A549 (cell line): Measurements from ENCODE around the gene THAP7. TPM values are rescaled to one million over a fixed set of nuclear protein-coding genes. Genes with fewer than 3 reads are reported as not detected.
A peak's percentile ranks its signal among the peaks of the same experiment; 100 is the strongest.
"Not testable (repeated sequence)": the region's sequence is repeated elsewhere in the genome, so short reads cannot be mapped to it uniquely, and the experiment has no call there.

Experiments used
- ATAC-seq, 2 experiments: fragments of 200-7000 bp in 1 of 2; fragments of >200 bp in 1 of 2; cut with Nextera tagmentation in 1 of 2; cut with Tn5 transposase in 1 of 2; 3 replicates each; pipeline versions ENCODE4 v1.8.0 to v1.9.1; 2018 to 2020; ENCODE audit warnings: mild to moderate bottlenecking in 1 of 2, moderate library complexity in 1 of 2
- CTCF ChIA-PET: fragments of 300-600 bp; sonication (Branson Sonifier 250); formaldehyde crosslinking; extraction: SDS; loops from one replicate; lab custom pipeline; 2021; ENCODE audit warnings: antibody characterized with exemption, inconsistent platforms; lab: Yijun Ruan, JAX
- POLR2A ChIA-PET: fragments of 350-600 bp; formaldehyde crosslinking; extraction: SDS; loops from one replicate; lab custom pipeline; 2021; ENCODE audit warnings: antibody characterized with exemption, inconsistent platforms; lab: Yijun Ruan, JAX
- DNase-seq, 2 experiments: peaks; one replicate each; pipeline versions ENCODE4 v3.0.0 to v3.0.0-alpha.2; 2011 to 2016; ENCODE audit warnings: low read depth in 1 of 2, low spot score in 1 of 2
- FAIRE-seq: peaks from 2 replicates; lab custom pipeline; 2011; peaks lifted over from hg19 to GRCh38; lab: Jason Lieb, UNC
- H3K27ac ChIP-seq, 2 experiments: fragments of >200 bp; sonication (Bioruptor Twin); formaldehyde crosslinking; 3 replicates each; pipeline ENCODE4 v1.5.1; 2016 to 2017
- H3K4me1 ChIP-seq: fragments of >200 bp; sonication (Bioruptor Twin); formaldehyde crosslinking; 3 replicates; pipeline ENCODE4 v1.6.1; 2016
- H3K4me2 ChIP-seq: fragments of >200 bp; sonication (Bioruptor Twin); formaldehyde crosslinking; 3 replicates; pipeline ENCODE4 v1.6.1; 2016
- H3K4me3 ChIP-seq: fragments of >200 bp; sonication (Bioruptor Twin); formaldehyde crosslinking; 3 replicates; pipeline ENCODE4 v1.5.1; 2016
- H3K9me3 ChIP-seq: fragments of >200 bp; sonication (Bioruptor Twin); formaldehyde crosslinking; 3 replicates; pipeline ENCODE4 v1.6.1; 2016
- CHD2 ChIP-seq: fragments of 150-350 bp; IDR thresholded peaks from 2 replicates; pipeline ENCODE4 v1.6.1; 2014; ENCODE audit warnings: low read length; ENCODE audit not compliant: partially characterized antibody
- EHF ChIP-seq: fragments of 250-450 bp; sonication (Bioruptor Pico); IDR thresholded peaks from 2 replicates; pipeline ENCODE4 v1.5.0; 2020; ENCODE audit warnings: mild to moderate bottlenecking
- EHMT2 ChIP-seq: fragments of 200-600 bp; sonication (generic); IDR thresholded peaks from 2 replicates; pipeline ENCODE4 v1.6.1; 2016; ENCODE audit warnings: antibody characterized with exemption, low read depth, mild to moderate bottlenecking, moderate library complexity
- FOSL2 ChIP-seq, 2 experiments: fragments of 450-650 bp in 1 of 2; fragments of >200 bp in 1 of 2; sonication (Bioruptor Twin) in 1 of 2; formaldehyde crosslinking; IDR thresholded peaks; 2 replicates each; pipeline versions ENCODE4 v1.5.0 to v1.6.1; 2016 to 2020; ENCODE audit warnings: mild to moderate bottlenecking in 1 of 2, moderate library complexity in 1 of 2
- FOXS1 ChIP-seq: fragments of 250-450 bp; sonication (Bioruptor Pico); IDR thresholded peaks from 2 replicates; pipeline ENCODE4 v1.5.0; 2020; ENCODE audit warnings: mild to moderate bottlenecking, moderate library complexity
- HOXA7 ChIP-seq: fragments of 250-450 bp; sonication (Bioruptor Pico); IDR thresholded peaks from 2 replicates; pipeline ENCODE4 v1.5.0; 2020; ENCODE audit warnings: mild to moderate bottlenecking, moderate library complexity
- HOXB5 ChIP-seq: fragments of 250-450 bp; sonication (Bioruptor Pico); IDR thresholded peaks from 2 replicates; pipeline ENCODE4 v1.5.0; 2020; ENCODE audit warnings: mild to moderate bottlenecking, moderate library complexity
- JUNB ChIP-seq: fragments of >200 bp; sonication (Bioruptor Twin); formaldehyde crosslinking; IDR thresholded peaks from 2 replicates; pipeline ENCODE4 v1.6.1; 2016
- KDM1A ChIP-seq: fragments of 200-600 bp; sonication (generic); IDR thresholded peaks from 2 replicates; pipeline ENCODE4 v1.6.1; 2016; ENCODE audit warnings: low read depth, mild to moderate bottlenecking
- KDM5A ChIP-seq: fragments of 200-600 bp; sonication (generic); IDR thresholded peaks from 2 replicates; pipeline ENCODE4 v1.6.1; 2016; ENCODE audit warnings: antibody characterized with exemption, mild to moderate bottlenecking
- MAFK ChIP-seq: fragments of 450-650 bp; IDR thresholded peaks from 2 replicates; pipeline ENCODE4 v1.6.1; 2014; ENCODE audit not compliant: partially characterized antibody
- MYC ChIP-seq: IDR thresholded peaks from 2 replicates; pipeline ENCODE4 v1.6.1; 2012; ENCODE audit warnings: mild to moderate bottlenecking, inconsistent platforms, low read length, improper control_type of control experiment, borderline replicate concordance
- NR3C1 ChIP-seq: fragments of >200 bp; sonication (Bioruptor Twin); formaldehyde crosslinking; IDR thresholded peaks from 3 replicates; pipeline ENCODE4 v1.6.1; 2017
- POLR2A ChIP-seq: IDR thresholded peaks from 2 replicates; pipeline ENCODE4 v1.6.1; 2012; ENCODE audit warnings: mild to moderate bottlenecking, low read length
- RARB ChIP-seq: fragments of 250-450 bp; sonication (Bioruptor Pico); IDR thresholded peaks from 2 replicates; pipeline ENCODE4 v1.8.0; 2021; ENCODE audit warnings: mild to moderate bottlenecking, moderate library complexity
- RFX5 ChIP-seq: fragments of 450-650 bp; IDR thresholded peaks from 2 replicates; pipeline ENCODE4 v1.7.1; 2014; ENCODE audit warnings: antibody characterized with exemption, mild to moderate bottlenecking, moderate library complexity
- RNF2 ChIP-seq: fragments of 200-600 bp; sonication (generic); IDR thresholded peaks from 2 replicates; pipeline ENCODE4 v1.6.1; 2016; ENCODE audit warnings: low read depth, mild to moderate bottlenecking, antibody characterized with exemption, moderate library complexity, borderline replicate concordance
- ZNF302 ChIP-seq: fragments of 250-450 bp; sonication (Bioruptor Pico); IDR thresholded peaks from 2 replicates; pipeline ENCODE4 v1.9.0; 2021; ENCODE audit warnings: inconsistent platforms, mild to moderate bottlenecking, moderate library complexity
- WGBS: methylation state at CpG from one replicate; pipeline ENCODE4 v1.1.6; 2017; ENCODE audit errors: missing lambda C conversion rate; 5-methylcytosine and 5-hydroxymethylcytosine counted together
- polyA plus RNA-seq, 4 experiments: library from polyadenylated mRNA; depleted of rRNA in 3 of 4; stranded (reverse); fragments of >200 nt; fragmentation: RNase III in 1 of 4; extraction: RNeasy Plus Mini Kit Qiagen cat#74134 plus additional on column Dnase treatment in 1 of 4; gene quantifications; 2 replicates in 3 of 4; 3 replicates in 1 of 4; pipeline ENCODE4 v1.2.3, GENCODE V29; 2011 to 2017
- TF ChIP-seq, protein P1 (sequence below): fragments of >200 bp; sonication (Bioruptor Twin); formaldehyde crosslinking; IDR thresholded peaks from 3 replicates; pipeline ENCODE4 v1.5.1; 2016

The THAP7 gene
- polyA plus RNA-seq, 2 of the 4 experiments (the other 2 are of a cell fraction) = 15.9 to 22.7 TPM

GRCh38 chr22:20974336-20974955 is 27.5 kb downstream of the THAP7 start:
- no peak for DNase-seq
- Histone ChIP-seq H3K9me3 (peaks cover 8% of the 10 kb centered on the region; the same call in 1 of the 3 replicates), H3K4me3 (no peak overlapping the region), H3K4me1 (no peaks in the 10 kb centered on the region), H3K4me2 (no peak overlapping the region), H3K27ac (no peak overlapping the region)
- ChIA-PET CTCF (interaction anchor here (1.0 to 3.6 kb wide), 4 partner anchors 10 to 89 kb away, joined by 3 to 24 read pairs (median 3); no protein-coding TSS in a partner anchor), POLR2A (interaction anchor here (1.7 kb wide), 1 partner anchor 8 kb away, joined by 8 read pairs; the partner anchor contains the start of gene LZTR1)
- FAIRE-seq = no peak
- no peak for ATAC-seq
- WGBS = 79% methylated on average over 15 of the region's 16 CpGs
- TF ChIP-seq KDM5A (no peak), ZNF302 (CRISPR knock-in tag) (no peak), CHD2 (no peak), HOXA7 (CRISPR knock-in tag) (no peak), EHF (CRISPR knock-in tag) (no peak), MYC (no peak), FOXS1 (CRISPR knock-in tag) (no peak), RARB (CRISPR knock-in tag) (no peak), FOSL2 (IDR thresholded peaks at IDR 0.05) (no peak), FOSL2 (CRISPR knock-in tag; IDR thresholded peaks at IDR 0.05) (no peak), KDM1A (no peak), POLR2A (no peak), HOXB5 (no peak), RNF2 (no peak)
- TF ChIP-seq, protein P1, sequence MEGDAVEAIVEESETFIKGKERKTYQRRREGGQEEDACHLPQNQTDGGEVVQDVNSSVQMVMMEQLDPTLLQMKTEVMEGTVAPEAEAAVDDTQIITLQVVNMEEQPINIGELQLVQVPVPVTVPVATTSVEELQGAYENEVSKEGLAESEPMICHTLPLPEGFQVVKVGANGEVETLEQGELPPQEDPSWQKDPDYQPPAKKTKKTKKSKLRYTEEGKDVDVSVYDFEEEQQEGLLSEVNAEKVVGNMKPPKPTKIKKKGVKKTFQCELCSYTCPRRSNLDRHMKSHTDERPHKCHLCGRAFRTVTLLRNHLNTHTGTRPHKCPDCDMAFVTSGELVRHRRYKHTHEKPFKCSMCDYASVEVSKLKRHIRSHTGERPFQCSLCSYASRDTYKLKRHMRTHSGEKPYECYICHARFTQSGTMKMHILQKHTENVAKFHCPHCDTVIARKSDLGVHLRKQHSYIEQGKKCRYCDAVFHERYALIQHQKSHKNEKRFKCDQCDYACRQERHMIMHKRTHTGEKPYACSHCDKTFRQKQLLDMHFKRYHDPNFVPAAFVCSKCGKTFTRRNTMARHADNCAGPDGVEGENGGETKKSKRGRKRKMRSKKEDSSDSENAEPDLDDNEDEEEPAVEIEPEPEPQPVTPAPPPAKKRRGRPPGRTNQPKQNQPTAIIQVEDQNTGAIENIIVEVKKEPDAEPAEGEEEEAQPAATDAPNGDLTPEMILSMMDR = no peak

- 87% methylated on average over 7 of the region's 21 CpGs for WGBS
- peak in 1 of 2 experiments; percentile 34; a peak in 2 of 6 replicates for ATAC-seq
- no peaks in the 10 kb centered on the region for H3K4me1 ChIP-seq
- POLR2A ChIA-PET = interaction anchor here (1.7 kb wide), 1 partner anchor 9 kb away, joined by 8 read pairs; the partner anchor contains the start of gene LZTR1
- no peak for DNase-seq
- no peak overlapping the region for H3K4me3 ChIP-seq
- no peak for FAIRE-seq
- H3K4me2 ChIP-seq = no peak overlapping the region
- TF ChIP-seq EHMT2 (no peak), ZNF302 (CRISPR knock-in tag) (no peak), MAFK (no peak), JUNB (no peak), KDM5A (no peak)
- TF ChIP-seq, all 56 proteins: peak for 0
- CTCF ChIA-PET = interaction anchor here (1.3 to 3.6 kb wide), 2 partner anchors 9 to 12 kb away, joined by 3 to 24 read pairs; no protein-coding TSS in a partner anchor
- Histone ChIP-seq H3K9me3 (peaks cover 8% of the 10 kb centered on the region; the same call in 1 of the 3 replicates), H3K27ac (no peak overlapping the region)
Observed at GRCh38 chr22:20973634-20974286, 28.2 kb downstream of the THAP7 start.

GRCh38 chr22:20972933-20973577 is 28.9 kb downstream of the THAP7 start:
- Histone ChIP-seq H3K9me3 (0 out of 3 replicates have a peak, but pooled peaks cover under 1% of the 10 kb centered on the region), H3K27ac (no peak overlapping the region)
- ChIA-PET CTCF (interaction anchor here (0.6 to 3.6 kb wide), 5 partner anchors 11 to 84 kb away, joined by 3 to 24 read pairs (median 3); no protein-coding TSS in a partner anchor), POLR2A (interaction anchor here (1.5 to 1.7 kb wide), 2 partner anchors 9 to 15 kb away, joined by 8 to 9 read pairs; partner anchors contain the start of gene LZTR1)
- WGBS = 87% methylated on average over 12 of the region's 21 CpGs
- FAIRE-seq = no peak
- TF ChIP-seq NR3C1 (no peak), RFX5 (no peak)
- TF ChIP-seq, all 56 proteins: peak for 0
- H3K4me2 ChIP-seq = no peak overlapping the region
- no peak for ATAC-seq
- H3K4me1 ChIP-seq = no peaks in the 10 kb centered on the region
- no peak overlapping the region for H3K4me3 ChIP-seq
- DNase-seq = no peak

- H3K4me3 ChIP-seq, ATAC-seq, H3K4me1 ChIP-seq, H3K9me3 ChIP-seq, H3K27ac ChIP-seq, FAIRE-seq, H3K4me2 ChIP-seq, DNase-seq: not testable (repeated sequence)
- CTCF ChIA-PET = interaction anchor here (0.6 to 3.6 kb wide), 7 partner anchors 10 to 131 kb away, joined by 3 to 24 read pairs (median 4); partner anchors contain the start of gene LZTR1
- 88% methylated on average over 10 of the region's 11 CpGs for WGBS
- POLR2A ChIA-PET = interaction anchor here (1.5 to 3.0 kb wide), 2 partner anchors 9 to 14 kb away, joined by 9 to 12 read pairs; partner anchors contain the start of gene LZTR1
Observed at GRCh38 chr22:20972014-20972694, 29.8 kb downstream of the THAP7 start.
